ENCODE data around the gene ACSM3.

DNA sequence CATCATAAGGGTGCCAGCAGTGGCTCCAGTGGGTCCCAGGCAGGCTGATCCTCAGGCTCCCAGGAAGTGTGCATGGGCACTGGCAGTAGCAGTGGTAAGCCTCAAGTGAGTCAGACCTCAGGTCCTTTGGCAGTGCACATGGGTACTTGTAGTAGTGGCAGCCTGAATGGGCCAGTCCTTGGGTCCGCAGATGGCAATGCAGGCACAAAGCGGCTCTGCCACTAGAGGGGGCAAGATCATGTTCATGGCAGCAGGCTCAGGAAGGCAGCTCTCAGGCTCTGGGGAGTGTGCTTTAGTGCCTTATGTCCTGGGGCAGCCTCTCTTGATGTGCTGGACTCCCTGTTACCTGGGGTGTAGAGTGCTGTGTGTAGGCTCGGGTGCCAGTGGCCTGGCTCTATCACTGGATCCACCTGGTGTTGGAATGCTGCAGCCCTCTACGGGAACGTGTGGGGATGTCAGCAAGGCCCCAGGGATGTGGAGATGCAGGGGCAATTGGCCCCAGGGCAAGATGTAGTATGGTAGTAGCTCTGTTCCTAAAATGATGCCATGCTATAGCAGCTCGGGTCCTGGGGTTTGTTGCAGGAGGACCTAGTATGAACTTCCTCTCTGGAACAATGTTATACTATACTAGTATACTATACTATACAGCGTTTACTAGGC lies 11.0 kb downstream of the ACSM3 start:
- TF ChIP-seq, protein P1, sequence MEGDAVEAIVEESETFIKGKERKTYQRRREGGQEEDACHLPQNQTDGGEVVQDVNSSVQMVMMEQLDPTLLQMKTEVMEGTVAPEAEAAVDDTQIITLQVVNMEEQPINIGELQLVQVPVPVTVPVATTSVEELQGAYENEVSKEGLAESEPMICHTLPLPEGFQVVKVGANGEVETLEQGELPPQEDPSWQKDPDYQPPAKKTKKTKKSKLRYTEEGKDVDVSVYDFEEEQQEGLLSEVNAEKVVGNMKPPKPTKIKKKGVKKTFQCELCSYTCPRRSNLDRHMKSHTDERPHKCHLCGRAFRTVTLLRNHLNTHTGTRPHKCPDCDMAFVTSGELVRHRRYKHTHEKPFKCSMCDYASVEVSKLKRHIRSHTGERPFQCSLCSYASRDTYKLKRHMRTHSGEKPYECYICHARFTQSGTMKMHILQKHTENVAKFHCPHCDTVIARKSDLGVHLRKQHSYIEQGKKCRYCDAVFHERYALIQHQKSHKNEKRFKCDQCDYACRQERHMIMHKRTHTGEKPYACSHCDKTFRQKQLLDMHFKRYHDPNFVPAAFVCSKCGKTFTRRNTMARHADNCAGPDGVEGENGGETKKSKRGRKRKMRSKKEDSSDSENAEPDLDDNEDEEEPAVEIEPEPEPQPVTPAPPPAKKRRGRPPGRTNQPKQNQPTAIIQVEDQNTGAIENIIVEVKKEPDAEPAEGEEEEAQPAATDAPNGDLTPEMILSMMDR (IDR thresholded peaks at IDR 0.05 in 4 of 5, conservative IDR thresholded peaks at IDR 0.05 in 1 of 5): peak in 1 of 5 experiments; percentile 18
- no peak for TF ChIP-seq POLR2A (IDR thresholded peaks at IDR 0.05)
